Activated T-helper 17 cell treated with anti-CD3 and anti-CD28 coated beads, Interleukin-2, amount 50 U/mL, for 72 hours (primary cell): Measurements from ENCODE around the gene CRTC1. TPM values are rescaled to one million over a fixed set of nuclear protein-coding genes. Genes with fewer than 3 reads are reported as not detected.

Experiments used
- ATAC-seq: fragments of 150-1000 bp; cut with Tn5 transposase; replicated peaks from 2 replicates; pipeline ENCODE4 v1.10.0; 2021; ENCODE audit warnings: mild to moderate bottlenecking, moderate library complexity
- H3K27ac Mint-ChIP-seq: one replicate; pipeline ENCODE4 v1.8.0; 2022; ENCODE audit warnings: mixed read lengths
- H3K27me3 Mint-ChIP-seq: one replicate; pipeline ENCODE4 v1.8.0; 2022; ENCODE audit warnings: mixed read lengths
- H3K36me3 Mint-ChIP-seq: one replicate; pipeline ENCODE4 v1.8.0; 2022; ENCODE audit warnings: low read depth, mild to moderate bottlenecking, mixed read lengths
- H3K4me1 Mint-ChIP-seq: one replicate; pipeline ENCODE4 v1.8.0; 2022; ENCODE audit warnings: mixed read lengths
- H3K4me3 Mint-ChIP-seq: one replicate; pipeline ENCODE4 v1.8.0; 2022; ENCODE audit warnings: mild to moderate bottlenecking, mixed read lengths
- H3K9me3 Mint-ChIP-seq: one replicate; pipeline ENCODE4 v1.8.0; 2022; ENCODE audit warnings: mixed read lengths
- total RNA-seq, 2 donors: library from RNA; stranded (reverse); gene quantifications; one replicate each; pipeline ENCODE4 v1.2.3, GENCODE V29; 2022

The CRTC1 gene
- total RNA-seq, 2 donors from 2014 or later = 7.8 to 13.6 TPM

DNA sequence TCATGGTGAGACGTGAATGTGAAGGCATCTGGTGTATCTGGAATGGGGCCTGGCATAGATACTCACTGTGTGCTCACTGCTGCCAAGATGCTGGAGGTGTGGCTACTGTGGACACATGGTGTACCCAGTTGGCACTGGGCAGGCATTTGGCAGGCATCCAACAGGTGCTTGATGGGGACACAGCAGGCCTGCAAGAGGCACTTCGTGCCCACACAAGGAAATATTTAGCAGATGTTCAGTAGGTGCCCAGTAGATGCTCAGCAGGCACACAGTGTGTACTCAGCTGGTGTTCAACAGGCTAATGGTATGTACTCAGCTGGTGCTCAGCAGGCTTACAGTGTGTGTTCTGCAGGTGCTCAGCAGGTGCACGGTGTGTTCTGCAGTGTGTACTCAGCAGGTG lies 14.2 kb downstream of the CRTC1 start:
- ATAC-seq = no peak
- H3K36me3 Mint-ChIP-seq = no peaks in the 10 kb centered on the region
- peaks cover 13% of the 10 kb centered on the region for H3K4me1 Mint-ChIP-seq
- no peak overlapping the region for H3K4me3 Mint-ChIP-seq
- no peaks in the 10 kb centered on the region for H3K9me3 Mint-ChIP-seq
- H3K27ac Mint-ChIP-seq = no peak overlapping the region
- no peaks in the 10 kb centered on the region for H3K27me3 Mint-ChIP-seq

DNA sequence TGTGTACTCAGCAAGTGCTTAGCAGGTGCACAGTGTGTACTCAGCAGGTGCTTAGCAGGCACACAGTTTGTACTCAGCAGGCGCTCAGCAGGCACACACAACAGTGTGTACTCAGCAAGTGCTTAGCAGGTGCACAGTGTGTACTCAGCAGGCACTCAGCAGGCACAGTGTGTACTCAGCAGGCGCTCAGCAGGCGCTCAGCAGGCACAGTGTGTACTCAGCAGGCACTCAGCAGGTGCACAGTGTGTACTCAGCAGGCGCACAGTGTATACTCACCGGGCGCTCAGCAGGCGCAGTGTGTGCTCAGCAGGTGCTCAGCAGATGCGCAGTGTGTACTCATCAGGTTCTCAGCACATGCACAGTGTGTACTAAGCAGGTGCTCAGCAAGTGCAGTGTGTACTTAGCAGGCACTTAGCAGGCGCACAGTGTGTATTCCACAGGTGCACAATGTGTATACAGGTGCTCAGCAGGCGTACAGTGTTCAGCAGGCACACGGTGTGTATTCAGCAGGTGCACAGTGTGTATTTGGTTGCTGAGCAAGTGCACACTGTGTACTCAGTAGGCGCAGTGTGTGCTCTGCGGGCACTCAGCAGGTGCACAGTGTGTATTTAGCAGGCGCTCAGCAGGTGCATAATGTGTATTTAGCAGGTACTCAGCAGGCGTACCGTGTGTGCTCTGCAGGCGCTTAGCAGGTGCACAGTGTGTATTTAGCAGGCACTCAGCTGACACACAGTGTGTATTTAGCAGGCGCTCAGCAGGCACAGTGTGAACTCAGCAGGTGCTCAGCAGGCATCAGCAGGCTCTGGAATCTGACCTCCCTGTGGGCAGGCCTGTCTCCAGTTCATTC lies 15.1 kb downstream of the CRTC1 start:
- no peaks in the 10 kb centered on the region for H3K36me3 Mint-ChIP-seq
- H3K4me3 Mint-ChIP-seq = peak overlapping the region; percentile 83
- H3K27me3 Mint-ChIP-seq = no peaks in the 10 kb centered on the region
- ATAC-seq = no peak
- H3K4me1 Mint-ChIP-seq = peaks cover 13% of the 10 kb centered on the region
- no peaks in the 10 kb centered on the region for H3K9me3 Mint-ChIP-seq
- H3K27ac Mint-ChIP-seq = no peak overlapping the region

DNA sequence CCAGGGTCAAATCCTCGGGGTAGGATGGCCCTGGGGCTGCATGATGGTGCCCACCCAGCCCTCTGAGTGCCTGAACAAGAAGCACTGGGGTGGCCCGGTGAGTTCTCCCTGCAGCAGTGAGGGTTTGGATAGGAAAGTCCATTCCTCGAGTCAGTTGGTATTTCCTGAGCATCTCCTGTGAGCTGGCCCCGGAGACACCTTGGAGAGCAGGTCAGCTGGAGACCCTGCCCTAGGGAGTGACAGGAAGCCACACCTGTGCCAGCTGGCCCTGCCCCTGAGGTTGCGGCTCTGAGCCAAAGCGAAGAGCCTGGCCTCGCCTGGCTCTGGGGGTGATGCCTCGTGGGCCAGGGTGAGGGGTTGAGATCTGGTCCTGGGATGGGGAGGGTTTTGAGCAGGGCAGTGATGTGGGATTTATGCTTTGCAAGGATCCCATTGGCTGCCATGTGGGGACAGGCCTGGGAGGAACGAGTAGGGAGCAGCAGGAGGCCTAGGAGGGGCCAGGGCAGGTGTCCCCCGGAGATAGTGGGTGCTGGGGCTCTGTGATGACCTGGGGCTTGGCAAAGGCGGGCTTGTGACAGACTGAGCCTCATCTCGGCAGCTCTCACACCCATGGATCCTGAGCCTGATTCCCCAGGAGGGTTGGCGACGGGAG lies 16.0 kb downstream of the CRTC1 start:
- peak overlapping the region; percentile 83 for H3K4me3 Mint-ChIP-seq
- ATAC-seq = no peak
- peak overlapping the region; percentile 79 for H3K27ac Mint-ChIP-seq
- peaks cover 13% of the 10 kb centered on the region for H3K4me1 Mint-ChIP-seq
- H3K9me3 Mint-ChIP-seq = no peaks in the 10 kb centered on the region
- no peaks in the 10 kb centered on the region for H3K27me3 Mint-ChIP-seq
- no peaks in the 10 kb centered on the region for H3K36me3 Mint-ChIP-seq

DNA sequence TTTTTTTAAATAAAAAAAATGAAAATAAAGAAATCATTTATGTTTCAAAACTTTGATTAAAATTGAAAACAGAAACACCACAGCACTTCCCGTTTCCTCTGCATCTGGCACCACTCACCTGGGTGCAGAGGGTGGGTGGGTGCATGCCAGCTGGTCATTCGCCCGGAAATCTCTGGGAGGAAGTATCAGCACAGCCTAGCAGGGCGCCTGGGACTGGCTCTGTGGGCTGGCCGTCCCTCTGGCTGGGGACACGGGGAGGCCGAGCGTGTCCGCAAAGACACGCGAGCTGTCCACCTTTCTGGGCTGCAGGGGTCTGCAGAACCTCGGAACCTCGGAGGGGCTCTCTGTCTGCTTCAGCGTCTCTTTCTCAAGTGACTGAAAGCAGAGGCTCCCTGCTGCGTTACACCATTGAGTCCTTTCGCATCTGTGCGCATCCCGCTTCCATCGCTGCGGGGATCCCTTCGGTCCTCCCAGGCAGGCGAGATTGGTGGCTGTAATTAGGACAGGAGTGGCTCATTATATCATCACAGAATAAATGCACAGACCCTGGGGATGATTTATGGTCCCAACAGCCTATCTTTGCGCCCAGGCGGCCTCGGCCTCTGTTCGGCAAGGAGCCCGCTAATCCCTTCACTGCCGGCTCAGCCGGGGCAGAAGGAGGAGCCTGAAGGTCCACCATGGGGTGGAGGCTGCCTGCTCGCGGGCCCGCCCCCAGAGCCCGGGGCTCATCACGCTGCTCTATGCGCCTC lies 17.2 kb downstream of the CRTC1 start:
- Mint-ChIP-seq H3K27me3 (no peaks in the 10 kb centered on the region), H3K4me3 (peak overlapping the region; percentile 83), H3K27ac (peak overlapping the region; percentile 79), H3K4me1 (peaks cover 13% of the 10 kb centered on the region), H3K36me3 (no peaks in the 10 kb centered on the region), H3K9me3 (no peaks in the 10 kb centered on the region)
- peak; percentile 88 for ATAC-seq

DNA sequence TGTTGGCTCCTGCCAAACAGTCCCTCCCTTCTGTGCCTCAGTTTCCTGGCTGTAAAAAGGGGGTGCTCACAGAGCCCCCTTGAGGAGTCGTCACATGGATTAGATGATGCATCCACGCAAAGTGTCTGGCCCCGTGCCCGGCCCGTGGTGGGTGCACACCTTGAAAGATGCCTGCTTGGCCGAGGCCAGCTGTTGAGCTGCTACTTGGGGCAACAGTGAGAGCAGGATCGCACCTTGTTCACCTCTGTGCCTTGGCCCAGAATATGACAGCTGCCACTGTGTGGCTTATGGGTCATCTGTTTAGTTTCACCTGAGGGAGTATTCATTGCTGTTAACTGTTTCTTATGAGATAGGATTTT lies 17.7 kb downstream of the CRTC1 start:
- Mint-ChIP-seq H3K36me3 (no peaks in the 10 kb centered on the region), H3K4me3 (peak overlapping the region; percentile 83), H3K27ac (no peak overlapping the region), H3K27me3 (no peaks in the 10 kb centered on the region), H3K4me1 (peaks cover 13% of the 10 kb centered on the region), H3K9me3 (no peaks in the 10 kb centered on the region)
- ATAC-seq = peak; percentile 25

DNA sequence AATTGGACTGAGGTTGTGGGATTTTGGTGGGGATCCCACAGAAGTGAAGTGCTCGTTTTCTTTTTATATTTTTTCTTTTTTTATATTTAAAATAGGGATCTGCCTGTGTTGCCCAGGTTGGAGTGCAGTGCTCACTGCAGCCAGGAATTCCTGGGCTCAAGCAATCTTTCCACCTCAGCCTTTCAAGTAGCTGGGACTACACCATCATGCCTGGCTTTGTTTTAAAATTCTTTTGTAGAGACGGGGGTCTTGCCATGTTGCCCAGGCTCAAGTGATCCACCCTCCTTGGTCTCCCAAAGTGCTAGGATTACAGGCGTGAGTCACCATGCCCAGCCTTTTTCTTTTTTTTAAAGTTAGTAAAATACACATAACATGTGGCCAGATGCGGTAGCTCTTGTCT lies 20.6 kb downstream of the CRTC1 start:
- H3K27ac Mint-ChIP-seq = no peak overlapping the region
- no peaks in the 10 kb centered on the region for H3K9me3 Mint-ChIP-seq
- H3K4me3 Mint-ChIP-seq = no peak overlapping the region
- H3K36me3 Mint-ChIP-seq = no peaks in the 10 kb centered on the region
- no peaks in the 10 kb centered on the region for H3K27me3 Mint-ChIP-seq
- no peak for ATAC-seq
- H3K4me1 Mint-ChIP-seq = peaks cover 12% of the 10 kb centered on the region

DNA sequence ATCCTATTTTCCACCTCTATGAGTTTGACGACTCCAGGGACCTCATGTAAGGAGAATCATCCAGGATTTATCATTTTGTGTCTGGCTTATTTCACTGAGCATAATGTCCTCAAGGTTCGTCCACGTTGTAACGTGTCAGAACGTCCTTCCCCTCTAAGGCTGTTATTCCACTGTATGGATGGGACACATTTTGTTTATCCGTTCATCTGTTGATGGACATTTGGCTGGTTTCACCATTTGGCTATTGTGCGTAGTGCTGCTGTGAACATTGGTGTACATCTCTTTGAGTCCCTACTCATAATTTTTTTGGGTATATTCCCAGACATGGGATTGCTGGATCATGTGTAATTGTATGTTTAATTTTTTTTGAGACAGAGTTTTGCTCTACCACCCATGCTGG lies 21.5 kb downstream of the CRTC1 start:
- Mint-ChIP-seq H3K4me3 (no peak overlapping the region), H3K36me3 (no peaks in the 10 kb centered on the region), H3K9me3 (no peaks in the 10 kb centered on the region), H3K27ac (no peak overlapping the region), H3K4me1 (peaks cover 3% of the 10 kb centered on the region), H3K27me3 (no peaks in the 10 kb centered on the region)
- ATAC-seq = no peak

DNA sequence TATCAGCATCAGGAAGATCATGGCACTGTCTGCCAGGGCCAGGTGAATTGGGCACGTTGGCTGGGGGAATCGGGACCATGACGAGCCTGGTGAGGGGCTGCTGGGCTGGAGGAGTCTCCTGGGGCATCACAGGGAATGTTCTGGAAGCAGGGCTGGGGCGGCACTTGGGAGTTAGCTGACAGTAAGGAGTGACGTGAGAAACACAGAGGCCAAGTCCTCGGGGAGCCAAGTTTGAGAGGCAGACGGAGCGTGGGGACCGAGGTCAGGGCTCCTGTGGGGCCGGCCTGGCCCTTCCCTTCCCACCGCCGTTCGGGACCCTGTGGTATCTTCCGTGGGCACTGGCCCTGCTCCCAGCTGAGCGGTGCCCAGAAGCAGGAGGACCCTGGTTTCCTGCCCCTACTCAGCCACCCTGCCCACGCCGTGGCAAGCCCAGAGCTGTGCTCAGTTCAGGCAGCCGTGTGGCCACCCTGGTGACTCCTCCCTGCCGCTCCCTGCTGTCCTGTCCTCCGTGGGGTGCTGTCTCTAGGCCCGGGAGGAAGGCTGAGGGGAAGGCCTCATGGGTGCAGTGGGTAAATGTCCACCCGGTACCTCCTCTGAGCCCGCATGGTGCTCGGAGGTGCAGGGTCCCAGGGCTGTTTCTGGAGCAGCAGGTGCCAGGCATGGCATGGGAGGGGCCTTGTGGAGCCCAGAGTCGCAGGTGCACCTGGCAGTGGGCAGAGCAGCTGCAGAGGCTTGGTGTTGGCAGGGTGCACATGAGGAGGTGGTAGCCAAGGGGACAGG lies 25.2 kb downstream of the CRTC1 start:
- ATAC-seq = no peak
- H3K36me3 Mint-ChIP-seq = no peaks in the 10 kb centered on the region
- no peak overlapping the region for H3K27ac Mint-ChIP-seq
- no peaks in the 10 kb centered on the region for H3K27me3 Mint-ChIP-seq
- no peaks in the 10 kb centered on the region for H3K9me3 Mint-ChIP-seq
- H3K4me3 Mint-ChIP-seq = no peak overlapping the region
- H3K4me1 Mint-ChIP-seq = no peaks in the 10 kb centered on the region

DNA sequence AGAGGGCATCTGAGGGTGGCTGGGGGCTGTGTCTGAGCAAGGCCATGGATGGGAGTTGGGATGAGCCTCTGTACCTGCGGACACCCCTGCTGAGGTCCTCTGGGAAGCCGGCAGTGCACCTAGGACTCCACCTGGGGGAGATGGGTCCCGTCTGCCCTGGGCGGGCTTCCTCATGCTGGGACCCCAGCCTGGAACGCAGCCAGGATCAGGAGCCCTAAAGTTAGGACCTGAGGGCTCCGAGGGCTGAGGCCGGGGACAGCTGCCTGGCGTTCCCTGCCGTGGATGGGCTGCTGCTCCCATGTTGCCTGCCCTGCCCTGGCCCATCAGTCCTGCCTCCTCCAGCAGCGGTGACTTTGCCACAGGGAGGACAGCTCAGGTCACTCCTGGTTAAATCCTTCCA lies 26.1 kb downstream of the CRTC1 start:
- Mint-ChIP-seq H3K27ac (no peak overlapping the region), H3K9me3 (no peaks in the 10 kb centered on the region), H3K4me1 (no peaks in the 10 kb centered on the region), H3K36me3 (no peaks in the 10 kb centered on the region), H3K4me3 (no peak overlapping the region), H3K27me3 (no peaks in the 10 kb centered on the region)
- no peak for ATAC-seq

DNA sequence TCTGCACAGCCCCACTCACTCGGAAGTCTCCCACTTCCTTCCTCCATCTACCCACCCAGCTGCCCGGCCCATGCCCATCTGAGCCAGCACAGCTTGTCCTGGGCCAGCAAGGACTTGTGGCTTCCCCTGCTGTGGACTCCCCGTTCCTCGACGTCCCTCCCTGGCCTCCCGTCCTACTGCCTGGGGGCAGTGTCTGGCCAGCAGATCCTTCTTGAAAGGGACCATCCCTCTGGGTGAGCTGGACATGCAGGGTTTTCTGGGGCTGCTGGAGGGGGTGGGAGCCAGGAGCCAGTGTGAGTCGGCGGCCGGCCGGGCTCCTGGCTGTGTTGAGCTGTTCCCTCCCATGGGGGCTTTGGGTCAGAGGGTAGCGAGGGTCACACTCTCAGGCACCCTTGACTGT lies 26.7 kb downstream of the CRTC1 start:
- no peak overlapping the region for H3K4me3 Mint-ChIP-seq
- H3K36me3 Mint-ChIP-seq = no peaks in the 10 kb centered on the region
- no peaks in the 10 kb centered on the region for H3K9me3 Mint-ChIP-seq
- H3K27ac Mint-ChIP-seq = no peak overlapping the region
- no peaks in the 10 kb centered on the region for H3K27me3 Mint-ChIP-seq
- H3K4me1 Mint-ChIP-seq = no peaks in the 10 kb centered on the region
- ATAC-seq = no peak

DNA sequence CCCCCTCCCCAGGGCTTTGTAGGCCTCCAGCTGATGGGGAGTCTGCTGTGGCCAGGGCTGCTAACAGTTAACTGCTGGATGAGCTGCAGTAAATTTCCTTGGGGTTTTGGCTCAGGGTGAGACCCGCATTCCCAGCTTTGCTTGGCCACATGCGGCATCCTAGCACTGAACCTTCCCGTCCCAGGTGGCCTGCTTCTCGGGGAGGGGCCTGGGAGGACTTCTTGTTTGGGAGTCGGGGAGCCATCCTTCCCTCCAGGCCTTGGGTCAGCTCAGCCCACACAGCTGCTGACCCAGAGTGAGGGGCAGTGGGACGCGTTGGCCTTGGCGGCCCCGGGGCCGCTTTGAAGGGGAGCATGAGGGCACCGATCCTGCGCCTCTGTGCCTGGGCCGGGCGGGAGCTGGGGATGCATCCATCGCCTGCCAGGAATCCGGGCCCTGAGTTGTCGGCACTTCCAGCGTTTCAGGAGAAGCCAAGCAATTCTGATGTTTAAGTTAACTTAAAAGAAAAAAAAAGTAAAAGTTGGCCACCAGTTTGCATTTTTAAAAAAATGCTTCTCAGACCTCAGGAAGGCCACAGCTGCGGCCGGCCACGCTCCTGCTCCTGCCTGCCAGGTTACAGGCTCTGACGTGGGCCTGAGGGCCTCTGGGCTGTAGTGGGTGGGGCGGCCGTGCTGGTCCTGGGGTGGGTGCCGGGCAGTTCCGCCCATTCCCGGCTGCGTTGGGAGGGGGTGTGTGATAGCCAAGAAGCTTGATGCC lies 27.7 kb downstream of the CRTC1 start:
- ATAC-seq = no peak
- no peaks in the 10 kb centered on the region for H3K27me3 Mint-ChIP-seq
- H3K36me3 Mint-ChIP-seq = no peaks in the 10 kb centered on the region
- H3K27ac Mint-ChIP-seq = no peak overlapping the region
- H3K4me1 Mint-ChIP-seq = no peaks in the 10 kb centered on the region
- H3K9me3 Mint-ChIP-seq = no peaks in the 10 kb centered on the region
- H3K4me3 Mint-ChIP-seq = no peak overlapping the region

DNA sequence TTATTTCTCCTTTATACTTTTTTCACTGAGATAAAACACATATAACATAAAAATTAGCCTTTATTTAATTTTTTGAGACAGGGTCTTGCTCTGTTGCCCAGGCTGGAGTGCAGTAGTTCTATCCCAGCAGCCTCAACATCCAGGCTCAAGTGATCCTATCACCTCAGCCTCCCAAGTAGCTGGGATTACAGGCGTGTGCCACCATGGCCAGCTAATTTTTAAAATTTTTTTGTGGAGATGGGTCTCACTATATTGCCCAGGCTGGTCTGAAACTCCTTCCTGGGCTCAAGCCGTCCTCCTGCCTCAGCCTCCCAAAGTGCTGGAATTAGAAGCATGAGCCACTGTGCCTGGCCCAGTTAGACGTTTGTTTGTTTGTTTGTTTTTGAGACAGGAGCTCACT lies 28.4 kb downstream of the CRTC1 start:
- Mint-ChIP-seq H3K4me1 (peaks cover 6% of the 10 kb centered on the region), H3K9me3 (no peaks in the 10 kb centered on the region), H3K27ac (no peak overlapping the region), H3K36me3 (no peaks in the 10 kb centered on the region), H3K4me3 (no peak overlapping the region), H3K27me3 (no peaks in the 10 kb centered on the region)
- no peak for ATAC-seq

DNA sequence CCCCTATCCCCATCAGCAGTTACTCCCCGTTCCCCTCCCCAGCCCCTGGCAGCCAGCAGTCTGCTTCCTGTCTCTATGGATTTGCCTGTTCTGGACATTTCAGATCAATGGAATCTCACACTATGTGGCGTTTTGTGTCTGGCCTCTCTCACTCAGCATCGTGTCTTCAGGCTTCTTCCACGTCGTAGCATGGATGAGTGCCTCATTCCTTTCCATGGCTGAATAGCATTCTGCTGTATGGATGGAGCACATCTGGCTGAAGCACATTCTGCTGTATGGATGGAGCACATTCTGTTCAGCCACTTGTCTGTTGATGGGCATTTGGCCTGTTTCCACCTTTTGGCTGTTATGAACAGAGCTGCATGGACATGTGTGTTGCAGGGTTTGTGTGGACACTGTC lies 29.5 kb downstream of the CRTC1 start:
- no peaks in the 10 kb centered on the region for H3K36me3 Mint-ChIP-seq
- no peaks in the 10 kb centered on the region for H3K27me3 Mint-ChIP-seq
- H3K4me1 Mint-ChIP-seq = peaks cover 7% of the 10 kb centered on the region
- no peak overlapping the region for H3K4me3 Mint-ChIP-seq
- no peaks in the 10 kb centered on the region for H3K9me3 Mint-ChIP-seq
- H3K27ac Mint-ChIP-seq = no peak overlapping the region
- no peak for ATAC-seq
